Omental fat pad (tissue), 4 donors: Measurements from ENCODE around the gene NDUFB8. TPM values are rescaled to one million over a fixed set of nuclear protein-coding genes. Genes with fewer than 3 reads are reported as not detected.

Experiments
- ATAC-seq: fragments of 150-250 bp; one replicate; pipeline ENCODE4 v1.9.1; 2016; ENCODE audit warnings: mild to moderate bottlenecking, moderate library complexity; ENCODE audit not compliant: low FRiP score
- DNase-seq: peaks from one replicate; pipeline ENCODE4 v3.0.0-alpha.2; 2019; ENCODE audit warnings: low spot score
- CTCF ChIP-seq, 3 donors: fragments of 450-650 bp; IDR thresholded peaks; one replicate each; pipeline ENCODE4 v1.5.1; 2016 to 2017; ENCODE audit warnings: antibody characterized with exemption in 3 of 3, mild to moderate bottlenecking in 3 of 3, moderate library complexity in 2 of 3
- total RNA-seq, 4 donors: library from RNA; depleted of rRNA; stranded (reverse); fragments of >200 nt; gene quantifications; one replicate each; pipeline ENCODE4 v1.1.0, GENCODE V29; 2016

Gene NDUFB8
- total RNA-seq, 4 donors from 2014 or later: 104 to 180 (median 125) TPM

GRCh38 chr10:100528123-100528886, 1.4 kb downstream of the NDUFB8 start:
- TF ChIP-seq CTCF (IDR thresholded peaks at IDR 0.05): no peak
- DNase-seq (no peak), ATAC-seq (no peak)

DNA sequence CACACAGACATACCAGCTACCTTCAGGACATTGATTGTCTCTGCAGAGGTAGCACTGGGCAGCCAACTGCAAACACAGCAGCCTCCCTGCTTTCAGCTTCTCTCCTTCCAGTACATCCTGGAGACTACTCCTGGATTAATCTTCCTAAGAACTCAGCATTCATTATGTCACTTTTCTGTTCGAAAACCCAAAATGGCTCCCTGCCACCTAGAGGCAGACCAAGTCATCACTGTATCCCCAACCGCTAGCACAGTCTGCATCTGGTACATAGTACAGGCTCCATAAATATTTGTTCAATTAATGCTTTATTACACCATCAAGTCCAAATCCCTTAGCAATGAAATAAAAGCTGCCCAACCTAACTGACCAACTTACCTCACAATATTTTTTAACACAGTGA, 5.0 kb downstream of the NDUFB8 start:
- TF ChIP-seq CTCF (IDR thresholded peaks at IDR 0.05): no peak
- no peak for DNase-seq
- no peak for ATAC-seq

- ATAC-seq: no peak
These were observed 5.5 kb downstream of the NDUFB8 start for GRCh38 chr10:100524206-100524605.

DNA sequence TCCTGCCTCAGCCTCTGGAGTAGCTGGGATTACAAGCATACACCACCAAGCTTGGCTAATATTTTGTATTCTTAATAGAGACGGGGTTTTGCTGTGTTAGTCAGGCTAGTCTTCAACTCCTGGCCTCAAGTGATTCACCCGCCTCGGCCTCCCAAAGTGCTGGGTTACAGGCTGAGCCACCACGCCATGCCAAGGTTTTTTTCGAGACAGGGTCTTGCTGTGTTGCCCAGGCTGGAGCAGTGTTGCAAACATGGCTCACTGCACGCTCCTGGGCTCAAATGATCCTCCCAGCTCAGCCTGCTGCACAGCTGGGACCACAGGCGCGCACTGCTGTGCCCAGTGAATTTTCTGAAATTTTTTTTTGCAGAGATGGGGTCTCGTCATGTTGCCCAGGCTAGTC, 6.7 kb downstream of the NDUFB8 start:
- DNase-seq (no peak), ATAC-seq (no peak)
- no peak for TF ChIP-seq CTCF (IDR thresholded peaks at IDR 0.05)

More at GRCh38 chr10:100524206-100524605, 5.5 kb downstream of the NDUFB8 start:
- no peak for DNase-seq
- TF ChIP-seq CTCF (IDR thresholded peaks at IDR 0.05): no peak

DNA sequence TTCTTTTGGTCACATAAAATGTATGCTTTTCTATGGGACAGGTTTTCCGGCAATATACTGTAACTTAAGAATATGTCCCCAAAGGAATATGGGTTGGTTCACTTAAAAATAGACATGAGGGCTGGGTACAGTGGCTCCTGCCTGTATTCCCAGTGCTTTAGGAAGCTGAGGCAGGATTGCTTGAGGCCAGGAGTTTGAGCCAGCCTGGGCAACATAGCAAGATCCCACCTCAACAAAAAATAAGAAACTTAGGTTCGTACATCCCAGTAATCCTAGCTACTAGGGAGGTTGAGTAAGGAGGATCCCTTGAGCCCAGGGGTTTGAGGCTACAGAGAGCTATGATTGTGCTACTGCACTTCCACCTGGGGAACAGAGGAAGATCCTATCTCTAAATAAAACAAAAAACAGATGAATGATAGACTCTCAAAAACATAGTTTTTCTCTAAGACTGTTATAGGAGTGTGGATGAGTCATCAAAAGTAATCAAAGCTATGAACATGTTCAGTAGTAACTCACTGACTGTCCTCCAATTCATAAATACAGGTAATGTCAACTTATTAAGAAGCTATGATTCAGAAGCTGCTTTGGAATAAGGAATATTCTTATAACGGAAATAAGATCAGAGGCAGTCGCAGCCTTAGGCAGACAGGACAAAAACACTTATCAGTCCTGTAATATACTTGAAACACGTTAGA, 7.4 kb downstream of the NDUFB8 start:
- DNase-seq (no peak), ATAC-seq (no peak)
- TF ChIP-seq CTCF (IDR thresholded peaks at IDR 0.05): no peak

DNA sequence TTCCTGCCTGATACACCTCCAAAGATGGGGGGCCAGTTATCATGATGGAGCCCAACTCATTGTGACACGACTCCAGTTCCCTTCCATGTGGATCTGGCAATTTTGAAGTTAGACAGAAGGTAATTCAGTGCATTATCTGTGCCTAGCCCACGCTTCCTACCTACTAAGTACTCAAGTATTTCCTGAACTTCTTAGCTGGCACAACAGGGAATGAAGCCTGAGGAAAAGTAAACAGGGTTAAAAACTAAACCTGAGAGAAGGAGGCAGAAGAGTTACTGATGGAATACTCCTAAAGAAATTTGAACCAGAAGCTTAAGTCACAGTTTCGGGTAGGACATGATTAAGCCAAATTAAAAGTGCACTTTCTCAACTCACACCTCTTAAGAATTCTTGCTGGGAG, 8.9 kb downstream of the NDUFB8 start:
- no peak for ATAC-seq
- TF ChIP-seq CTCF (IDR thresholded peaks at IDR 0.05): no peak

More for the DNA sequence above, 8.9 kb downstream of the NDUFB8 start:
- DNase-seq: no peak
